Measurements from ENCODE around the gene TMEM179. TPM values are rescaled to one million over a fixed set of nuclear protein-coding genes. Genes with fewer than 3 reads are reported as not detected.

Gene TMEM179
- polyA plus RNA-seq, 1 donor from 2014 or later = 20.3 TPM

DNA sequence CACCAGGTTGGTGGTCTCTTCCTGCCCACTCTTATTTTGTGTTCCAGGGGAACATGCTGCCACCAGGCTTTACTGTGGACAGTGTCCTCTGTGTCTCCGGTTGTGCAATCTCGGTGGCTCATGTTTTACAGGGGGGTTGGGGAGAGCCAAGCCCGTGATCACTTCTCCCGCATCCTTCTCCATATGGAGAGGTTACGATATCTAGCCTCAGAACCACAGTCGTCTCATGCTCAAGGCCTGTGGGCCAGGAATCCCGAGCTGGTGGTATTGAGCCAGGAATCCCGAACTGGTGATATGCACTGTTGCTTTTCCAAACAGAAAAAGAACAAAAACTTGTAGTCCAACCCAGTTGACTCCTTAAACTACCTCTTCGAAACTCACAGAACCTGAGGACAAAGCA is 47.8 kb upstream of the TMEM179 start:
- Histone ChIP-seq H3K4me3 (ENCODE audit: low read length) (no peak overlapping the region), H3K27ac (ENCODE audit: low read length) (no peak overlapping the region), H4K20me1 (ENCODE audit: insufficient read depth) (no peaks in the 10 kb centered on the region), H3K9me2 (ENCODE audit: insufficient read depth, low read length) (no peaks in the 10 kb centered on the region), H3K36me3 (ENCODE audit: insufficient read depth, low read length) (no peaks in the 10 kb centered on the region), H2AFZ (ENCODE audit: low read depth, low read length) (no peak overlapping the region), H3K4me2 (ENCODE audit: low read length) (no peak overlapping the region), H3F3A (ENCODE audit: insufficient read depth, low read length, poor library complexity, severe bottlenecking) (peaks cover 2% of the 10 kb centered on the region), H3K79me2 (replicated peaks; ENCODE audit: insufficient read depth, low read length) (no peaks in the 10 kb centered on the region), H3K9me3 (ENCODE audit: low read length) (peaks cover 3% of the 10 kb centered on the region), H3K9ac (ENCODE audit: low read length) (no peak overlapping the region), H3K27me3 (ENCODE audit: insufficient read depth, low read depth, low read length) (no peaks in the 10 kb centered on the region)
- TF ChIP-seq CTCF (IDR thresholded peaks at IDR 0.05; ENCODE audit: poor library complexity, severe bottlenecking) (no peak), EZH2 (IDR thresholded peaks at IDR 0.05; ENCODE audit: borderline replicate concordance, insufficient read depth, low read length, poor library complexity, severe bottlenecking) (no peak), EP300 (conservative IDR thresholded peaks at IDR 0.05; ENCODE audit: poor library complexity, severe bottlenecking) (no peak), RAD21 (conservative IDR thresholded peaks at IDR 0.05) (no peak), SMC3 (conservative IDR thresholded peaks at IDR 0.05; ENCODE audit: poor library complexity) (no peak), MXI1 (conservative IDR thresholded peaks at IDR 0.05; ENCODE audit: poor library complexity, severe bottlenecking) (no peak), TAF1 (IDR thresholded peaks at IDR 0.05; ENCODE audit: low read depth) (no peak), POLR2AphosphoS5 (IDR thresholded peaks at IDR 0.05) (no peak), REST (IDR thresholded peaks at IDR 0.05; ENCODE audit: borderline replicate concordance) (no peak)

DNA sequence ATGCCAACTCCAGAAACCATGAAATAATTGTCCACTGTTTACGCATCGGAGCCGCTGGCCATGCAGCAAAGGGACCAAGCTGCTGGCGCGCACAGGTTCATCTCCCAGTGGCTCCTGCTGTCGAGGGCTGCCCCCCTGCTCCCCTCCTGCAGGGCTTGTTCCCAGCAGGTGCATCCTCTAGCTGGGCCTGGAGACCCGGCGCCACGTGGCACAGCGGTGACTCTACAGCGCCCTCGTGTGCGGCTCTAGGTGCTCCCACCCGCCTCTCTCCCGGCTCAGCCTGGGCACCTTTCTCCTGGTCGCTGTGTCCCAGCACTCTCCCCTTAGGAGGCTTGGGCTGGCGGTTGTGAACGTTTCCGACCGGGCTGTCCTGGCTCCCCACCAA is 47.3 kb upstream of the TMEM179 start:
- Histone ChIP-seq H3F3A (ENCODE audit: insufficient read depth, low read length, poor library complexity, severe bottlenecking) (peaks cover 2% of the 10 kb centered on the region), H3K36me3 (ENCODE audit: insufficient read depth, low read length) (no peaks in the 10 kb centered on the region), H3K27ac (ENCODE audit: low read length) (no peak overlapping the region), H3K9ac (ENCODE audit: low read length) (no peak overlapping the region), H3K27me3 (ENCODE audit: insufficient read depth, low read depth, low read length) (no peaks in the 10 kb centered on the region), H3K9me2 (ENCODE audit: insufficient read depth, low read length) (no peaks in the 10 kb centered on the region), H4K20me1 (ENCODE audit: insufficient read depth) (no peaks in the 10 kb centered on the region), H3K4me3 (ENCODE audit: low read length) (no peak overlapping the region), H3K79me2 (replicated peaks; ENCODE audit: insufficient read depth, low read length) (no peaks in the 10 kb centered on the region), H3K4me2 (ENCODE audit: low read length) (no peak overlapping the region), H3K9me3 (ENCODE audit: low read length) (peaks cover 3% of the 10 kb centered on the region), H2AFZ (ENCODE audit: low read depth, low read length) (no peak overlapping the region)
- TF ChIP-seq CTCF (IDR thresholded peaks at IDR 0.05; ENCODE audit: poor library complexity, severe bottlenecking) = no peak
- TF ChIP-seq RAD21 (conservative IDR thresholded peaks at IDR 0.05) = no peak
- TF ChIP-seq MXI1 (conservative IDR thresholded peaks at IDR 0.05; ENCODE audit: poor library complexity, severe bottlenecking) = no peak
- TF ChIP-seq SMC3 (conservative IDR thresholded peaks at IDR 0.05; ENCODE audit: poor library complexity) = no peak
- TF ChIP-seq TAF1 (IDR thresholded peaks at IDR 0.05; ENCODE audit: low read depth) = no peak

All from neural cell (in vitro differentiated cells).